GM18868 (cell line): Measurements from ENCODE around the gene LGALS3BP.

Source experiments
- ATAC-seq: cut with Tn5 transposase; IDR thresholded peaks from one replicate; pipeline ENCODE4 v1.9.1; 2021; ENCODE audit warnings: mild to moderate bottlenecking, moderate library complexity; ENCODE audit not compliant: unreplicated experiment

The LGALS3BP gene

DNA sequence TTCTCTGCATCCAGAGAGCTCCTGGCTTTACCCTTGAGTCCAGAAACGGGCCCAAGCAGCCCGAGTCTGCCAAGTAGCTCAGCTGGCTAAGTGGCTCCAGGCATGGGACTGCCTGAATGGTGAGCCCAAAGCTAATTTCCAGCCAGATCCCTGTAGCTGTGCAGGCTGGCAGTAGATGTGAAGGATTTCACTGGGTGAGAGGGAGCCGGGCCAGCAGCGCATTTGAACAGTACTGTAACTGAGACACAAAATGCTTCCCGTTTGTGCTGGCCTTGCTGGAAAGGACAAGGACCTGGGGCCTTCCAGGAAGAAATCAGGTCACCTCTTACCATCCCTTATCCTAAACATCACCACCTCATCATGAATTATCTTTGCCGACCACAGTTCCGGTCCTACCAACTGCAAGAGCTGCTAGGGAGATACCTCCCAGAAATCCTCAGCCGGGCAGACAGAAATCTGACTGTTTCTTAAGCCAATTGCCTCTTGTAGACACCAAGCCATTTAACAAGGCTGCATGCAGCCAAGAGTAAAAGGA lies 58.2 kb downstream of the LGALS3BP start:
- ATAC-seq = no peak
